Natural killer cell (primary cell): Measurements from ENCODE around the gene ARL13B. TPM values are rescaled to one million over a fixed set of nuclear protein-coding genes. Genes with fewer than 3 reads are reported as not detected.

Experiments
- ATAC-seq, 3 donors: fragments of 150-1000 bp in 2 of 3; fragments of 200-7000 bp in 1 of 3; cut with Tn5 transposase; 1 replicate in 1 of 3; 2 replicates in 2 of 3; pipeline ENCODE4 v1.10.0; 2021; ENCODE audit warnings: mild to moderate bottlenecking in 2 of 3, moderate library complexity in 2 of 3
- DNase-seq, 2 donors: peaks; one replicate each; pipeline versions ENCODE4 v3.0.0 to v3.0.0-alpha.2; 2013 to 2021; ENCODE audit warnings: mixed read lengths in 1 of 2
- H3K27ac ChIP-seq: one replicate; pipeline ENCODE4 v1.5.1; 2013; ENCODE audit warnings: mild to moderate bottlenecking, low read length
- H3K27me3 ChIP-seq: one replicate; pipeline ENCODE4 v1.6.1; 2013; ENCODE audit warnings: low read length; ENCODE audit not compliant: control insufficient read depth, insufficient read depth
- H3K36me3 ChIP-seq: one replicate; pipeline ENCODE4 v1.6.1; 2013; ENCODE audit warnings: low read length; ENCODE audit not compliant: control insufficient read depth, insufficient read depth
- H3K4me1 ChIP-seq: one replicate; pipeline ENCODE4 v1.6.1; 2013; ENCODE audit warnings: low read length; ENCODE audit not compliant: control insufficient read depth, insufficient read depth
- H3K4me3 ChIP-seq: one replicate; pipeline ENCODE4 v1.5.1; 2013; ENCODE audit warnings: low read length
- H3K9me3 ChIP-seq: one replicate; pipeline ENCODE4 v1.6.1; 2013; ENCODE audit warnings: low read length; ENCODE audit not compliant: control insufficient read depth, insufficient read depth
- H3K27ac Mint-ChIP-seq, 2 donors: one replicate each; pipeline ENCODE4 v1.8.0; 2022; ENCODE audit warnings: mild to moderate bottlenecking in 2 of 2, mixed read lengths in 2 of 2, moderate library complexity in 1 of 2
- H3K27me3 Mint-ChIP-seq, 2 donors: one replicate each; pipeline ENCODE4 v1.8.0; 2022; ENCODE audit warnings: low read depth in 2 of 2, mixed read lengths in 2 of 2
- H3K36me3 Mint-ChIP-seq: one replicate; pipeline ENCODE4 v1.8.0; 2022; ENCODE audit warnings: mixed read lengths
- H3K4me1 Mint-ChIP-seq, 2 donors: one replicate each; pipeline ENCODE4 v1.8.0; 2022; ENCODE audit warnings: mixed read lengths in 2 of 2
- H3K4me3 Mint-ChIP-seq: one replicate; pipeline ENCODE4 v1.8.0; 2022; ENCODE audit warnings: mild to moderate bottlenecking, moderate library complexity, mixed read lengths
- H3K9me3 Mint-ChIP-seq, 2 donors: one replicate each; pipeline ENCODE4 v1.8.0; 2022; ENCODE audit warnings: mixed read lengths in 2 of 2
- WGBS: methylation state at CpG from one replicate; pipeline ENCODE4 v1.1.7; 2013; ENCODE audit warnings: missing lambda C conversion rate; ENCODE audit not compliant: insufficient coverage; 5-methylcytosine and 5-hydroxymethylcytosine counted together
- intact Hi-C: fragments of 100-400 bp; cut with micrococcal nuclease; formaldehyde crosslinking; loops from one replicate; pipeline ENCODE4 v1.14.2; 2022
- total RNA-seq, 4 donors: library from RNA; stranded (reverse); fragments of 120-200 nt in 1 of 4; gene quantifications; one replicate each; pipeline versions ENCODE4 v1.2.3 to v1.2.4, GENCODE V29; 2013 to 2022
- TF ChIP-seq, protein P1 (sequence below): fragments of 200-600 bp; IDR thresholded peaks from one replicate; pipeline ENCODE4 v1.8.0; 2022; ENCODE audit warnings: antibody characterized with exemption

ARL13B gene
- total RNA-seq, 3 donors from 2014 or later (not counting 1 experiment from before 2014, with no cell fraction given) = 8.3 to 14.3 (median 10.5) TPM

DNA sequence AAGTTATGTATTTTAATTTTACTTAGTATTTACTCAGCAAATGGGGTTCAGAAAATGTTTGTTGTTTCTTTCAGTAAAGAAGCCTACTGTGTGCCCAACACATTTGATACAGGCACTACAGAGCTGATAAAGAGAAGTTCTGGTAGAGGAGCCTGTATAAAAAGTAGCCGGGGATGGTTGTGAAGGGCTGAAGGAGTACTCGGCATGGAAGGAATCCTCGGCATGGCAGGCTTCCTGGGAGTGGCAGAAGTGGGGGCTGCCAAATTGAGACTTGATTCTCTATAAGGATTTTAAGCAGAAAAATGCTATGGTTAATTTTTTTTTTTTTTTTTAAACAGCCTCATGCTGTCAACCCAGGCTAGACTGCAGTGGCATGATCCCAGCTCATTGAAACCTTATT is 9.3 kb downstream of the ARL13B start:
- no peaks in the 10 kb centered on the region for H3K36me3 Mint-ChIP-seq

DNA sequence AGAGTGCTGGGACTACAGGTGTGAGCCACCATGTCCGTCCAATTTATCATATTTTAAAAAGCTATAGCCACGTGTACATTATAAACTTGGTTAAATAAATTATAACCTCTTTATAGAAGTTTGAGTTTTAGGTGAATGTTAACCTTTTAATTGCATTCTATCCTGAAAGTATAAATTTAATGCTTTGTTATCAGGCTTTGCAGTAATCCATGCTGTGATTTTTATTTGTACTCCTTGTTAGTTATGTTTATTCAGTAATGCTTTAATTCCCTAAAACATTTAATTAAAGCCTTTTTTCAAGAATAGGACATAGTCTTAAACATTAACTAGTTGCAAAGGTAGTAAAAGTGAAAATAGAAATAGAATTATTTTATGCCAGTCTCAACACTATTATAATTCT is 11.7 kb downstream of the ARL13B start:
- no peaks in the 10 kb centered on the region for H3K9me3 Mint-ChIP-seq
- H3K4me3 ChIP-seq = no peak overlapping the region
- H3K4me1 ChIP-seq = no peaks in the 10 kb centered on the region
- no peak overlapping the region for H3K27ac Mint-ChIP-seq
- H3K27ac ChIP-seq = no peak overlapping the region
- DNase-seq (no peak), ATAC-seq (no peak)
- no peaks in the 10 kb centered on the region for H3K9me3 ChIP-seq
- H3K27me3 ChIP-seq = no peaks in the 10 kb centered on the region
- no peaks in the 10 kb centered on the region for H3K27me3 Mint-ChIP-seq
- H3K36me3 Mint-ChIP-seq = no peaks in the 10 kb centered on the region
- WGBS = 88% methylated on average over 1 of the region's 2 CpGs
- intact Hi-C loops = no loop called here
- H3K36me3 ChIP-seq = no peaks in the 10 kb centered on the region
- TF ChIP-seq, protein P1, sequence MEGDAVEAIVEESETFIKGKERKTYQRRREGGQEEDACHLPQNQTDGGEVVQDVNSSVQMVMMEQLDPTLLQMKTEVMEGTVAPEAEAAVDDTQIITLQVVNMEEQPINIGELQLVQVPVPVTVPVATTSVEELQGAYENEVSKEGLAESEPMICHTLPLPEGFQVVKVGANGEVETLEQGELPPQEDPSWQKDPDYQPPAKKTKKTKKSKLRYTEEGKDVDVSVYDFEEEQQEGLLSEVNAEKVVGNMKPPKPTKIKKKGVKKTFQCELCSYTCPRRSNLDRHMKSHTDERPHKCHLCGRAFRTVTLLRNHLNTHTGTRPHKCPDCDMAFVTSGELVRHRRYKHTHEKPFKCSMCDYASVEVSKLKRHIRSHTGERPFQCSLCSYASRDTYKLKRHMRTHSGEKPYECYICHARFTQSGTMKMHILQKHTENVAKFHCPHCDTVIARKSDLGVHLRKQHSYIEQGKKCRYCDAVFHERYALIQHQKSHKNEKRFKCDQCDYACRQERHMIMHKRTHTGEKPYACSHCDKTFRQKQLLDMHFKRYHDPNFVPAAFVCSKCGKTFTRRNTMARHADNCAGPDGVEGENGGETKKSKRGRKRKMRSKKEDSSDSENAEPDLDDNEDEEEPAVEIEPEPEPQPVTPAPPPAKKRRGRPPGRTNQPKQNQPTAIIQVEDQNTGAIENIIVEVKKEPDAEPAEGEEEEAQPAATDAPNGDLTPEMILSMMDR = no peak
- H3K4me1 Mint-ChIP-seq = peaks cover 6 to 9% of the 10 kb centered on the region in 2 donors
- H3K4me3 Mint-ChIP-seq = no peak overlapping the region

More for the DNA sequence above, 9.3 kb downstream of the ARL13B start:
- H3K4me3 ChIP-seq = no peak overlapping the region
- H3K27ac ChIP-seq = no peak overlapping the region
- no peaks in the 10 kb centered on the region for H3K4me1 ChIP-seq
- Mint-ChIP-seq H3K27me3 (no peaks in the 10 kb centered on the region), H3K4me3 (no peak overlapping the region), H3K9me3 (no peaks in the 10 kb centered on the region), H3K4me1 (peaks cover 4 to 6% of the 10 kb centered on the region in 2 donors), H3K27ac (no peak overlapping the region)
- no peak for ATAC-seq
- intact Hi-C loops = no loop called here
- H3K27me3 ChIP-seq = no peaks in the 10 kb centered on the region
- 97% methylated on average over 3 of the region's 3 CpGs for WGBS
- H3K9me3 ChIP-seq = no peaks in the 10 kb centered on the region
- no peak for DNase-seq
- no peaks in the 10 kb centered on the region for H3K36me3 ChIP-seq
- TF ChIP-seq, protein P1 = no peak

DNA sequence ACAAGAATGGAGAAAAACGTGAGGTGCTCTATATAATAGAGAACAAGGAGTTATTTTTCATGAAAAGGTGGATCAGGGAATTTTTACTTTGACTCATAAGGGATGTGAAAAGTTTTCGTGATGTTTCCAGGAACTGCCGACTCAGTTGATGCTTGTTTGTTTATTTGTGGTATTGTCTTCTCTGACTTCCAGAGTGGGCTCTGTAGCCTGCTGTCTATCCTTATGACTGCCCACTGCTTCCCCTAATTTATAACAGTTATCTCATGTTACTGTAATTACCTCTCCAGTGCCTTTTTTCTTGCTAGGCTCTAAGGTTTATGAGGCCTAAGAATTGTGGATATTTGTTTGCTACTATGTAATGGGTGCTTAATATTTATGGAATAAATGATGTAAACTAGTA is 12.3 kb downstream of the ARL13B start:
- H3K9me3 ChIP-seq = no peaks in the 10 kb centered on the region
- H3K27ac ChIP-seq = no peak overlapping the region
- Mint-ChIP-seq H3K27ac (no peak overlapping the region), H3K4me3 (no peak overlapping the region), H3K27me3 (no peaks in the 10 kb centered on the region), H3K36me3 (no peaks in the 10 kb centered on the region), H3K9me3 (no peaks in the 10 kb centered on the region), H3K4me1 (peaks cover 6 to 9% of the 10 kb centered on the region in 2 donors)
- no peaks in the 10 kb centered on the region for H3K4me1 ChIP-seq
- no peaks in the 10 kb centered on the region for H3K36me3 ChIP-seq
- H3K4me3 ChIP-seq = no peak overlapping the region
- TF ChIP-seq, protein P1 = no peak
- H3K27me3 ChIP-seq = no peaks in the 10 kb centered on the region
- intact Hi-C loops = no loop called here
- ATAC-seq (no peak), DNase-seq (no peak)
- 75% methylated on average over 3 of the region's 3 CpGs for WGBS

DNA sequence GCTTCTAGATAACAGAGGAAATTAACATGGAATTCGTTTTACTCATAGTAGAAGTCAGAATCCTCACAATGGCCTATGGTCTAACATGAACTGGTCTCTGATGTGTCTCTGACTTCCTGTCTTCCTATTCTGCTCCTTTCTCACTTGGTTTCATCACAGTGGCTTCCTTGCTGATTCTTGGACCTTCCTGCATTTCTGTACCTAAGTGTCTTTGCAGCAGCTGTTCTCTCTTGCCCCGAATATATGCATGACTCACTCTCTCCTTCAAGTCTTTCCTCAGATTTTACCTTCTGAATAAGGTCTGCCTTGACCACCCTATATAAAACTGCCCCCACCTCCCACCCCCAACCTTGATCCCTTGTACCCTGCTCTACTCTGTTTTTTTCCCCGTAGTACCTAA is 14.1 kb downstream of the ARL13B start:
- no peak for DNase-seq
- Histone ChIP-seq H3K36me3 (no peaks in the 10 kb centered on the region), H3K9me3 (no peaks in the 10 kb centered on the region), H3K27me3 (no peaks in the 10 kb centered on the region), H3K27ac (no peak overlapping the region), H3K4me1 (no peaks in the 10 kb centered on the region), H3K4me3 (no peak overlapping the region)
- TF ChIP-seq, protein P1 = no peak
- WGBS = 74% methylated on average over 2 of the region's 3 CpGs
- Mint-ChIP-seq H3K4me3 (no peak overlapping the region), H3K9me3 (no peaks in the 10 kb centered on the region), H3K4me1 (peaks cover 6 to 9% of the 10 kb centered on the region in 2 donors), H3K27ac (no peak overlapping the region), H3K27me3 (no peaks in the 10 kb centered on the region), H3K36me3 (no peaks in the 10 kb centered on the region)
- intact Hi-C loops = no loop called here
- ATAC-seq = no peak
